Activated CD4-positive, alpha-beta memory T cell treated with anti-CD3 and anti-CD28 coated beads, Interleukin-2, amount 10 ng/mL, durations not matched to agents 7 days and 5 days (primary cell): ENCODE results near the gene DNAI2. TPM values are rescaled to one million over a fixed set of nuclear protein-coding genes. Genes with fewer than 3 reads are reported as not detected.
"Not testable (repeated sequence)": the region's sequence is repeated elsewhere in the genome, so short reads cannot be mapped to it uniquely, and the experiment has no call there.

Source experiments
- CTCF ChIA-PET: fragments of 350-600 bp; sonication (Branson Sonifier 250); formaldehyde crosslinking; loops from one replicate; lab custom pipeline; 2021; ENCODE audit warnings: antibody characterized with exemption, inconsistent platforms; lab: Charles Lee
- POLR2A ChIA-PET: fragments of 350-600 bp; sonication (Branson Sonifier 250); formaldehyde crosslinking; loops from one replicate; lab custom pipeline; 2021; ENCODE audit warnings: antibody characterized with exemption; lab: Charles Lee
- DNase-seq: peaks from one replicate; pipeline ENCODE4 v3.0.0-alpha.2; 2020
- H3K27ac Mint-ChIP-seq: one replicate; pipeline ENCODE4 v1.8.0; 2021; ENCODE audit warnings: mild to moderate bottlenecking, mixed read lengths
- H3K27me3 Mint-ChIP-seq: one replicate; pipeline ENCODE4 v1.8.0; 2021; ENCODE audit warnings: mixed read lengths
- H3K36me3 Mint-ChIP-seq: one replicate; pipeline ENCODE4 v1.8.0; 2021; ENCODE audit warnings: low read depth, mixed read lengths
- H3K4me1 Mint-ChIP-seq: one replicate; pipeline ENCODE4 v1.8.0; 2021; ENCODE audit warnings: mixed read lengths
- H3K4me3 Mint-ChIP-seq: one replicate; pipeline ENCODE4 v1.8.0; 2021; ENCODE audit warnings: mild to moderate bottlenecking, mixed read lengths
- H3K9me3 Mint-ChIP-seq: one replicate; pipeline ENCODE4 v1.8.0; 2021; ENCODE audit warnings: mixed read lengths
- total RNA-seq, 2 experiments: library from RNA; stranded (reverse); gene quantifications; one replicate each; pipeline ENCODE4 v1.2.3, GENCODE V29; 2021

The DNAI2 gene
- total RNA-seq, 2 experiments from 2014 or later = 2.5 to 3.1 TPM

DNA sequence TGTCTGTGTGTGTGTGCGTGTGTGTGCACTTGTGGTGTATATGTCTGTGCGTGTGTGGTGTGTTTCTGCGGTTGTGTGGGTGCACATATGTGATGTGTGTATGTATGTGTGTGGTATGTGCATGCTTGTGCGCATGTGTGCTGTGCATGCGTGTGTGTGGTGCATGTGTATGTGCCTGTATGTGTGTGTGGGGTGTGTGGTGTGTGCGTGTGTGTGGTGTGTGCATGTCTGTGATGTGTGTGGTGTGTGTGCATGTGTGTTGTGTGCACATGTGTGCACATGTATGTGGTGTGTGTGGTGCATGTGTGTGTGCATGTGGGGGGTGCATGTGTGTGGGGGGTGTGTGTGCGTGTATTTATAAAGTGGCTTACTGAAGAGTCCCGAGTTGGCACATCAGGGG is 23.0 kb upstream of the DNAI2 start:
- POLR2A ChIA-PET = no interaction called here
- no peak overlapping the region for H3K4me3 Mint-ChIP-seq
- no peaks in the 10 kb centered on the region for H3K4me1 Mint-ChIP-seq
- no peak for DNase-seq
- peaks cover 12% of the 10 kb centered on the region for H3K36me3 Mint-ChIP-seq
- CTCF ChIA-PET = no interaction called here
- H3K9me3 Mint-ChIP-seq = no peaks in the 10 kb centered on the region
- H3K27ac Mint-ChIP-seq = no peak overlapping the region
- H3K27me3 Mint-ChIP-seq = no peaks in the 10 kb centered on the region

DNA sequence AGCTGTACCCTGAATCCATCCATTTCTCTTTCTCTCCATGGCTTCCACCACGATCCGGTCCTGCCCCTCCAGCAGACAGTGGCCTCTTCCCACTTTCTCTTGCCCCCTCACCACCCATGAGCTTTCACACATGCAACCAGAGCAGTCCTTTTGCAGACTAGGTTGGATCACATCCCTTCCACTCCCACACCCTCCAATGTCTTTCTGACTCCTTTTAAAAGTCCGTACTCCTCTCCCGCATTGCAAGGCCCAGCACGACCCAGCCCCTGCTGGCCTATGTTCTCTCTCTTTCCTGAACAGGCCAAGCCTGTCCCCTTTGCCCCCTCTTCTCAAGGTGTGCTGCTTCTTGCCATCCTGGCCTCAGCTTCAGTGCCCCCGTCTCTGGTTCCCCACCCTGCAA is 22.5 kb upstream of the DNAI2 start:
- Mint-ChIP-seq H3K36me3 (peaks cover 9% of the 10 kb centered on the region), H3K4me3 (no peak overlapping the region), H3K4me1 (no peaks in the 10 kb centered on the region), H3K27ac (no peak overlapping the region), H3K9me3 (no peaks in the 10 kb centered on the region), H3K27me3 (no peaks in the 10 kb centered on the region)
- ChIA-PET CTCF (no interaction called here), POLR2A (no interaction called here)
- DNase-seq = no peak

DNA sequence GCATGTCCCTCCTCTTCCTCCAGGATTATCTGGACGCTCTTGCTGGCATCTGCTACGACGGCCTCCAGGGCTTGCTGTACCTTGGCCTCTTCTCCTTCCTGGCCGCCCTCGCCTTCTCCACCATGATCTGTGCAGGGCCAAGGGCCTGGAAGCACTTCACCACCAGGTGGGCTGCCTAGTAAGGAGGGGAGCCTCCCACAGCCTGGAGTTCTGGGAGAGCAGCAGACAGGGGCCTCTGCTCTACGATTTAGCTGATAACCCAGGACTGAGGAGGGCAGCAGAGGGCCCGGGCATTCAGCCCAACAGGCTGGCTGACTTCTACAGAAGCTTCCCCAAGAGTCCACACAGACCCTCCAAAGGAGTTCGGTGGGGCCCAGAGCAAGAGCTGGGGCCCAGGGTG is 21.8 kb upstream of the DNAI2 start:
- no peak for DNase-seq
- no peak overlapping the region for H3K4me3 Mint-ChIP-seq
- ChIA-PET CTCF (no interaction called here), POLR2A (no interaction called here)
- H3K9me3 Mint-ChIP-seq = no peaks in the 10 kb centered on the region
- H3K27ac Mint-ChIP-seq = no peak overlapping the region
- no peaks in the 10 kb centered on the region for H3K4me1 Mint-ChIP-seq
- H3K27me3 Mint-ChIP-seq = no peaks in the 10 kb centered on the region
- H3K36me3 Mint-ChIP-seq = peaks cover 8% of the 10 kb centered on the region

DNA sequence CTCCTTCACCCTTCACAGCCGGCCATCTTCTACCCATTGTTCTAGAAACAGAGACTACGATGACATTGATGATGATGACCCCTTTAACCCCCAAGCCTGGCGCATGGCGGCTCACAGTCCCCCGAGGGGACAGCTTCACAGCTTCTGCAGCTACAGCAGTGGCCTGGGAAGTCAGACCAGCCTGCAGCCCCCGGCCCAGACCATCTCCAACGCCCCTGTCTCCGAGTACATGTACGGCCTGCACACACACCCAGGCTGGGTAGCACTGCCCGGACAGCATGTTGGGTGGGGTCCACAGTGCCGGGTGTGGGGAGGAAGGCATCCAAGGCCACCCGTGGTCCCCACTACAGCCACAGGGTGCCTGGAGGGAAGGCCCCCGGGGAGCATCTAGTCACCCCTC is 21.0 kb upstream of the DNAI2 start:
- CTCF ChIA-PET = no interaction called here
- H3K27ac Mint-ChIP-seq = no peak overlapping the region

DNA sequence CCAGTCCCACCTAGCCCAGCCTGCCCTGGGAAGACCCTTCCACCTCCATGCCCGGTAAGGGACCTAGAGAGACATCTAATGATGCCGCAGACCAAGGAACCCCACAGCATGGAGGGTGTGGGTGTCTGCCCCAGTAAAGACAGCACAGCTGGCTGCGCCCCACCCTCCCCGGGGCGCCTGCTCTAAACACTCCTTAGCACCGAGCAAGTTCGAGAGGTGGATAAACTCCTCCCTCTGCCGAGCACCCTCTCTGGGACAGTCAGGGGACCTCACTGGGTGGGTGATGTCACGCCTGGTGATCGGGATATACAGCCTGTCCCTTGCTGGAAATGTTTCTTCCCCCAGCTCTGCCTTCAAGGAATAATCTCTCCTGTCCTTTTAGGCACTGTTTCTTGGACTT is 16.7 kb upstream of the DNAI2 start:
- no peak overlapping the region for H3K27ac Mint-ChIP-seq
- no peaks in the 10 kb centered on the region for H3K9me3 Mint-ChIP-seq

More for the DNA sequence above, 21.0 kb upstream of the DNAI2 start:
- Mint-ChIP-seq H3K36me3 (peaks cover 8% of the 10 kb centered on the region), H3K4me3 (no peak overlapping the region), H3K4me1 (no peaks in the 10 kb centered on the region), H3K9me3 (no peaks in the 10 kb centered on the region), H3K27me3 (no peaks in the 10 kb centered on the region)
- DNase-seq = no peak
- POLR2A ChIA-PET = no interaction called here

DNA sequence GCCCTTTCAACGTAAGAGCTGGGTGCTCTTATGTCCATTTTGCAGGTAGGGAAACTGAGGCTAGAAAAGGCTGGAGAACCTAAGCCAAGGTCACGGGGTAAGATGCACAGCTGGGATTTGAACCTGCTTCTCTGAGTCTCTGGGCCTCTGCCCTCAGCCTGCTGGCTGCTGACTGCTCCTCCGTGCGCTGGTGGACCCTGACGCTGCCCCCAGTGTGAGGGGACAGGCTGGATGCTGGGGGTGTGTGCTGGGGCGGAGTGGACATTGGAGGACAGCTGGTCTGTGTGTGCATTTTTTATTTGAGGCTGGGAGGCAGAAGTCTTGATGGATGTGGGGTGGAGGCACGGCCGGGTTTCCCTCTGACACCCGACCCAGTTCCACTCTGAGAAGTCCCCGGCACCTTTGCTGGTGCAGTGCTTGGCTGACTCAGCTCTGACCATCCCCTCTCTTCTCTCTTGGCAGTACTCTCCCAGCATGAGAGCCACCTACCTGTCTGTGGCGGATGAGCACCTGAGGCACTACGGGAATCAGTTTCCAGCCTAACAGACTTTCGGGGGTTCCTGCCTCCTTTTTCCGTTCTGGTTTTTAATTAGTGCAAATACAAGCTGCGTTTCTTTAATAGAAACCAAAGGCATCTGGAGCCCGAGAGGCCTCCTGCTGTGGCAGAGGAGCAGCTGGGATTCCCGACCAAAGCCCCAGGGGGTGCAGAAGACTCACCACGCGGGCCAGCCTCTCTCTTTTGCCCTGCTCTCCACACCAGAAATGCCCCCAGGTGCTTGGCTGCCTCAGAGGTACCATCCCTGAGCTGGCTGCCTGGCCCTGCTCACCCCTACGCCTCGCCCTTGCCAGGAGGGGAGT is 14.1 kb upstream of the DNAI2 start:
- CTCF ChIA-PET = no interaction called here
- no peaks in the 10 kb centered on the region for H3K4me1 Mint-ChIP-seq
- POLR2A ChIA-PET = interaction anchor here (2.0 kb wide), 1 partner anchor 23 kb away, joined by 8 read pairs; no protein-coding TSS in a partner anchor
- no peaks in the 10 kb centered on the region for H3K36me3 Mint-ChIP-seq
- no peak for DNase-seq
- no peak overlapping the region for H3K4me3 Mint-ChIP-seq
- no peak overlapping the region for H3K27ac Mint-ChIP-seq
- no peaks in the 10 kb centered on the region for H3K9me3 Mint-ChIP-seq
- no peaks in the 10 kb centered on the region for H3K27me3 Mint-ChIP-seq

More for the DNA sequence above, 16.7 kb upstream of the DNAI2 start:
- Mint-ChIP-seq H3K36me3 (peaks cover 8% of the 10 kb centered on the region), H3K27me3 (no peaks in the 10 kb centered on the region), H3K4me3 (no peak overlapping the region), H3K4me1 (no peaks in the 10 kb centered on the region)
- ChIA-PET CTCF (no interaction called here), POLR2A (no interaction called here)
- DNase-seq = no peak

DNA sequence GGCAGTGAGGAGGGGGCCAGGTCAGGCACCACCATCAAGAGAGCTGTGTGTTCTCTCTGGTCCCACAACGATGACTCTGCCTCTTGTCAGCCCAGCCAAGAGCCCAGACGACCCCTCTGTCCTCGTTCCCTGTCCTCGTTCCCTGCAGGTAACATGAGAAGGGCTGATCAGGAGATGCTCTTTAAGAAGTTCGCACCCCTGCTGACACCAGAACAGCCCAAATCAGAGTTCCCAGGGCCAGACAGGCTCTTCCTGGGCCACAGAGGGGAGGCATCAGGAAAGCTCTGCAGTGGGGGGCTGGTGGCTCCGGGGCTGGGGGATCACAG is 13.5 kb upstream of the DNAI2 start:
- ChIA-PET CTCF (no interaction called here), POLR2A (interaction anchor here (2.0 kb wide), 1 partner anchor 22 kb away, joined by 8 read pairs; no protein-coding TSS in a partner anchor)
- no peak for DNase-seq
- Mint-ChIP-seq H3K4me1 (no peaks in the 10 kb centered on the region), H3K27me3 (no peaks in the 10 kb centered on the region), H3K9me3 (no peaks in the 10 kb centered on the region), H3K27ac (no peak overlapping the region), H3K4me3 (no peak overlapping the region), H3K36me3 (no peaks in the 10 kb centered on the region)

DNA sequence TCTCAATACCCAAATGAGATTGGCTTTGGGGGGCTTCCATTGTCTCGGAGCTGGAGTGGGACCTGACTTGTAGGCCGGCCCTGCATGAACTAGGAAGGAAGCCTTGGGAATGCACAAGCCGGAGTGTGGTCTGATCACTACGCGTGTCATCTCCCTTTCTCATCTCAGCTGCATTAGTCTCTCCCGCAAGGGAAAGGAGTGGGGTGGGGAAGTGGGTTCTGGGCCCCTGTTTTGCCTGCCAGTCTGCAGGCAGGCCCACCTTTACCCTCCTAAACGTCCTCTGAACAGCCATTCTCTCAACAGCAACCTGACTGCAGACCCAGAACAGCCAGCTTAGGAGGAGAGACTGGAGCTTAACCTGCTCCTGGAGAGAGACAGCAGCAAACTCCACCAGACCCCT is 11.4 kb upstream of the DNAI2 start:
- ChIA-PET CTCF (interaction anchor here (1.1 kb wide), 1 partner anchor 60 kb away, joined by 3 read pairs; no protein-coding TSS in a partner anchor), POLR2A (interaction anchor here (0.9 to 1.3 kb wide), 2 partner anchors 19 to 36 kb away, joined by 3 to 4 read pairs; no protein-coding TSS in a partner anchor)
- Mint-ChIP-seq H3K27me3 (no peaks in the 10 kb centered on the region), H3K27ac (no peak overlapping the region), H3K4me1 (no peaks in the 10 kb centered on the region), H3K36me3 (no peaks in the 10 kb centered on the region), H3K4me3 (no peak overlapping the region), H3K9me3 (no peaks in the 10 kb centered on the region)
- DNase-seq = no peak

DNA sequence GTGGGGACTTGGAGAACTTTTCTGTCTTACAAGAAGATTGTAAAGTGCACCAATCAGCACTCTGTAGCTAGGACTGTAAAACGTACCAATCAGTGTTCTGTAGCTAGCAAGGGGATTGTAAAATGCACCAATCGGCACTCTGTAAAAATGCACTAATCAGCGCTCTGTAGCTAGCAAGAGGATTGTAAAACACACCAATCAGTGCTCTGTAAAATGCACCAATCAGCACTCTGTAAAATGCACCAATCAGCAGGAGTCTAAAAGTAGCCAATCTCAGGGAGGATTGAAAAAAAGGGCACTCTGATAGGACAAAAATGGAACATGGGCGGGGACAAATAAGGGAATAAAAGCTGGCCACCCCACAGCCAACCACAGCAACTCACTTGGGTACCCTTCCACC is 7.0 kb upstream of the DNAI2 start:
- not testable (repeated sequence) for H3K36me3 Mint-ChIP-seq, DNase-seq, H3K27ac Mint-ChIP-seq, H3K4me3 Mint-ChIP-seq, H3K4me1 Mint-ChIP-seq, H3K27me3 Mint-ChIP-seq, H3K9me3 Mint-ChIP-seq
- ChIA-PET POLR2A (interaction anchor here (1.2 kb wide), 1 partner anchor 15 kb away, joined by 3 read pairs; no protein-coding TSS in a partner anchor), CTCF (interaction anchor here (0.7 kb wide), 1 partner anchor 15 kb away, joined by 3 read pairs; no protein-coding TSS in a partner anchor)

DNA sequence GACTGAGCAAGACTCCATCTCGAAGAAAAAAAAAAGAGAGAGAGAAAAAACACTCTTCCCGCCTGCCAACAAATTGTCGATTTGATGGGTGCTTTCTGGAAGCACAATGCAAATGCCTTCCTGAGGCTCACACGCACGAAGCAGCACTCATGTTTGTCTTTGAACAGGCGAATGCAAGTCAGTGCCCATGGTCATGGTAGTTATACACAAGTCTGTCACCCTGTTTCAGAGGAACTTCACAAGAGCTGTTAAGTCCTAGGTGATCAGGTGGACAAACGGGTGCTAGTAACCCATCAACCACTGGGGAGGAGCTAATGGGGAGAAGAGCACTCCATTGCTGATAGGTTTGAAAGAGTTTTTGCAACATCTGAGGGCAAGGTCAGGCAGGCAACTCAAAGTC is 6.5 kb upstream of the DNAI2 start:
- POLR2A ChIA-PET = interaction anchor here (0.6 kb wide), 1 partner anchor 16 kb away, joined by 3 read pairs; no protein-coding TSS in a partner anchor
- H3K27me3 Mint-ChIP-seq = peaks cover 4% of the 10 kb centered on the region
- H3K36me3 Mint-ChIP-seq = no peaks in the 10 kb centered on the region
- DNase-seq = no peak
- no peak overlapping the region for H3K27ac Mint-ChIP-seq
- H3K4me3 Mint-ChIP-seq = no peak overlapping the region
- no peaks in the 10 kb centered on the region for H3K9me3 Mint-ChIP-seq
- peaks cover 6% of the 10 kb centered on the region for H3K4me1 Mint-ChIP-seq
- CTCF ChIA-PET = interaction anchor here (0.7 to 1.1 kb wide), 2 partner anchors 14 to 15 kb away, joined by 3 to 5 read pairs; no protein-coding TSS in a partner anchor

DNA sequence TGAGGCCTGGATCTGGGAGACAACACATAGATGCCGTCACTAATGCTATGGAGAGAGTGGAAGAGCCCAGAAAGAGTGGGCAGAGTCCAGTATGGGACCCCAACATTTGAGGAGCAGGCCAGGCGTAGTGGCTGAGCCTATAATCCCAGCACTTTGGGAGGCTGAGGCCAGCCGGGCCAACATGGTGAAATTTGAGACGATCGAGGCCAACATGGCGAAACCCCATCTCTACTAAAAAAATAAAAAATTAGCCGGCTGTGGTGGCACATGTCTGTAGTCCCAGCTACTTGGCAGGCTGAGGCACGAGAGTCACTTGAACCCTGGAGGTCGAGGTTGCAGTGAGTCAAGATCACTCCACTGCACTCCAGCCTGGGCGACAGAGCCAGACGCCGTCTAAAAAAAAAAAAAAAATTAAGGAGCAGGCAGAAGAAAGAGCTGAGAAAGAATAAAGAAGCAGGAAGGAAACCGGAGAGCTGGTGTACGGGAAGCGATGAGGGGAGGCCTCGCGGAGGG is 6.0 kb upstream of the DNAI2 start:
- Mint-ChIP-seq H3K4me1 (peaks cover 8% of the 10 kb centered on the region), H3K9me3 (no peaks in the 10 kb centered on the region), H3K27me3 (peaks cover 4% of the 10 kb centered on the region), H3K36me3 (no peaks in the 10 kb centered on the region), H3K27ac (no peak overlapping the region), H3K4me3 (no peak overlapping the region)
- no peak for DNase-seq
- POLR2A ChIA-PET = interaction anchor here (0.6 kb wide), 1 partner anchor 16 kb away, joined by 3 read pairs; no protein-coding TSS in a partner anchor
- CTCF ChIA-PET = interaction anchor here (1.1 kb wide), 1 partner anchor 15 kb away, joined by 5 read pairs; no protein-coding TSS in a partner anchor

DNA sequence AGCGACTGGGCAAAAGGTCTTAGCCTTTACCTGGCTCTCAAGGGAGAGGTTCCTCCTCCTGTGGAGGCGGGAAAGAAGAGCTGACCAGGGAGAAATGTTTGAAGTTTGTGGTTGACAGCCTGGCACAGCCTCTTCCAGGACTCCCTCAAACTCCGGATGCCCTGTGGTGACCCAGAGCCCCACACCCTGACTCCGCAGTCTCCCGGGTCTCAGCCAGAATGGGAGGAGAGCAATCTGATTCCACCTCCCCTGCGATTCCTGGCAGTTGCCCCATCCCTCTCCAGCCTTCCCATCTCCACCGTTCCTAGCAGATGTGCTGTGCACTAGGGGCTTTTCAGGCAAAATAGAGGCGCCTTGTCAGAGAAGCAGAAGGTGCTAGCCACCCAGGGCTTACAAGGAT is 5.5 kb upstream of the DNAI2 start:
- DNase-seq = no peak
- Mint-ChIP-seq H3K4me3 (no peak overlapping the region), H3K27me3 (peaks cover 4% of the 10 kb centered on the region), H3K4me1 (peaks cover 11% of the 10 kb centered on the region), H3K27ac (no peak overlapping the region), H3K9me3 (no peaks in the 10 kb centered on the region), H3K36me3 (no peaks in the 10 kb centered on the region)
- POLR2A ChIA-PET = no interaction called here
- CTCF ChIA-PET = interaction anchor here (1.1 kb wide), 1 partner anchor 14 kb away, joined by 5 read pairs; no protein-coding TSS in a partner anchor

DNA sequence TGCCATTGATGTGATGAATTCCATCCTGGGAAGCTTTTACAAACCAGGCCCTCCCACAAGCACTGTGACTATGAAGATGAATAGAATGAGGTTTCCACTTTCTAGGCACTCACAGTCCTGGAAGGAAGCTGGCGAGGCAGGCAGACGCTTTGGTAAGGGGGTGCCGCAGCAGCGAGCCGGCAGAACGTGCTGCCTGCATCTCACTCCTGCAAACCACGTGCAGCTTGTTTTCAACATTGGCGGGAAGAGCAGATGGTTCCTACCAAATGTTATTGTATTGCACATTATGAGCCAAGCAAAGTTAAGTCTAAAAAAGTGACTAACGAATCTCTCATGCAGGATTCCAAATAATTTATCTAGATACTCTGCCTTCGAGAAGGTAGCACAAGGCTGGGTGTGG is 3.7 kb upstream of the DNAI2 start:
- Mint-ChIP-seq H3K9me3 (no peaks in the 10 kb centered on the region), H3K27me3 (peaks cover 4% of the 10 kb centered on the region), H3K4me1 (peaks cover 28% of the 10 kb centered on the region), H3K27ac (no peak overlapping the region), H3K36me3 (no peaks in the 10 kb centered on the region), H3K4me3 (no peak overlapping the region)
- ChIA-PET POLR2A (interaction anchor here (1.3 kb wide), 1 partner anchor 11 kb away, joined by 3 read pairs; no protein-coding TSS in a partner anchor), CTCF (interaction anchor here (1.8 kb wide), 1 partner anchor 26 kb away, joined by 7 read pairs; no protein-coding TSS in a partner anchor)
- DNase-seq = no peak
